Natural killer cell (primary cell): ENCODE results near the gene GNB3. TPM values are rescaled to one million over a fixed set of nuclear protein-coding genes. Genes with fewer than 3 reads are reported as not detected.
"Not testable (repeated sequence)": the region's sequence is repeated elsewhere in the genome, so short reads cannot be mapped to it uniquely, and the experiment has no call there.

ENCODE experiments used
- ATAC-seq, 3 donors: fragments of 150-1000 bp in 2 of 3; fragments of 200-7000 bp in 1 of 3; cut with Tn5 transposase; 1 replicate in 1 of 3; 2 replicates in 2 of 3; pipeline ENCODE4 v1.10.0; 2021; ENCODE audit warnings: mild to moderate bottlenecking in 2 of 3, moderate library complexity in 2 of 3
- DNase-seq, 2 donors: peaks; one replicate each; pipeline versions ENCODE4 v3.0.0 to v3.0.0-alpha.2; 2013 to 2021; ENCODE audit warnings: mixed read lengths in 1 of 2
- H3K27ac ChIP-seq: one replicate; pipeline ENCODE4 v1.5.1; 2013; ENCODE audit warnings: mild to moderate bottlenecking, low read length
- H3K27me3 ChIP-seq: one replicate; pipeline ENCODE4 v1.6.1; 2013; ENCODE audit warnings: low read length; ENCODE audit not compliant: control insufficient read depth, insufficient read depth
- H3K36me3 ChIP-seq: one replicate; pipeline ENCODE4 v1.6.1; 2013; ENCODE audit warnings: low read length; ENCODE audit not compliant: control insufficient read depth, insufficient read depth
- H3K4me1 ChIP-seq: one replicate; pipeline ENCODE4 v1.6.1; 2013; ENCODE audit warnings: low read length; ENCODE audit not compliant: control insufficient read depth, insufficient read depth
- H3K4me3 ChIP-seq: one replicate; pipeline ENCODE4 v1.5.1; 2013; ENCODE audit warnings: low read length
- H3K9me3 ChIP-seq: one replicate; pipeline ENCODE4 v1.6.1; 2013; ENCODE audit warnings: low read length; ENCODE audit not compliant: control insufficient read depth, insufficient read depth
- H3K27ac Mint-ChIP-seq, 2 donors: one replicate each; pipeline ENCODE4 v1.8.0; 2022; ENCODE audit warnings: mild to moderate bottlenecking in 2 of 2, mixed read lengths in 2 of 2, moderate library complexity in 1 of 2
- H3K27me3 Mint-ChIP-seq, 2 donors: one replicate each; pipeline ENCODE4 v1.8.0; 2022; ENCODE audit warnings: low read depth in 2 of 2, mixed read lengths in 2 of 2
- H3K36me3 Mint-ChIP-seq: one replicate; pipeline ENCODE4 v1.8.0; 2022; ENCODE audit warnings: mixed read lengths
- H3K4me1 Mint-ChIP-seq, 2 donors: one replicate each; pipeline ENCODE4 v1.8.0; 2022; ENCODE audit warnings: mixed read lengths in 2 of 2
- H3K4me3 Mint-ChIP-seq: one replicate; pipeline ENCODE4 v1.8.0; 2022; ENCODE audit warnings: mild to moderate bottlenecking, moderate library complexity, mixed read lengths
- H3K9me3 Mint-ChIP-seq, 2 donors: one replicate each; pipeline ENCODE4 v1.8.0; 2022; ENCODE audit warnings: mixed read lengths in 2 of 2
- WGBS: methylation state at CpG from one replicate; pipeline ENCODE4 v1.1.7; 2013; ENCODE audit warnings: missing lambda C conversion rate; ENCODE audit not compliant: insufficient coverage; 5-methylcytosine and 5-hydroxymethylcytosine counted together
- intact Hi-C: fragments of 100-400 bp; cut with micrococcal nuclease; formaldehyde crosslinking; loops from one replicate; pipeline ENCODE4 v1.14.2; 2022
- total RNA-seq, 4 donors: library from RNA; stranded (reverse); fragments of 120-200 nt in 1 of 4; gene quantifications; one replicate each; pipeline versions ENCODE4 v1.2.3 to v1.2.4, GENCODE V29; 2013 to 2022
- TF ChIP-seq, protein P1 (sequence below): fragments of 200-600 bp; IDR thresholded peaks from one replicate; pipeline ENCODE4 v1.8.0; 2022; ENCODE audit warnings: antibody characterized with exemption

GNB3 gene
- total RNA-seq, 3 donors from 2014 or later (not counting 1 experiment from before 2014, with no cell fraction given), result not detected

DNA sequence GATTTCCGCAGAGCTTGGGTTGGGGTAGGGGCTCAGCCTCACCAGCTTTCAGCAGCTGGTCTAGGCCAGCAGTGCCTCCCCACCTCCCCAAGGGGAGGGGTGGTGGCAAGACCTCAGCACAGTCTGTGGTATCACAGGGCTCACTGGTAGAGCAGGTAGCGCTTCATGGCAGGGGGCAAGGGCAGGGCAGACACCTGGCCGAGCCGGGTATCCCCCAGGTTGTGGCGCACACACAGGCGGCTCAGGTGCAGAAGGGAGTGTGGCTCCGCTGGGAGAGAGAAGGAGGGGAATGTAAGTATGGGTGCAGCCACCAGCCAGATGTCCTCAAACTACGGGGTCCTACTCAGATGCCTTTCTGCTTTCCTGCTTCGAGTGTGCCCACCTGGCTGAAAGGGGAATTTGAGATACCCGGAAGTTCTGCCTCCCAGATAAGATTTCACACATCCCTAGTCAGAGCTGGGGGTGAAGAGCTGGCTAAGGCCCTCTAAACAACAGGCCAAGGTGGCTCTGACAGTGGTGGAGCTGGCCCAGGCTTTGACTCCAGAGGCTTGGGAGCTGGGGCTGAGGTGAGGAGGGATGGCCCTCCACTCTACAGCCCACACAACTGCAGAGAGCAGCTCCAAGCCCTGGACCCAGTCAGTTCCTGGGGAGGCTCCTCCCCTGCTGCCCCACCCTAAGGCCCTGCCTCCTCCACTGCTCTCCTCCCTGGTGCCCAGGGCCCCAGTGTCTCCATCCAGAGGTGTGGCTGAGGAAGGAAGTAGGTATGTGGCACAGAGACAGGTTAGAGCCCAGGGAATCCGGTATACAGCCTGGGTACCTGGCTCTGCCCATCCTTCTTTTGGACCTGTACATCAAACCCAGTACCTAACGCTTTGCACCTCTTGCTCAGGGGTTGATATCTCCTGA lies 30.6 kb downstream of the GNB3 start:
- DNase-seq (peak in 1 of 2 donors; percentile 49), ATAC-seq (no peak)
- Histone ChIP-seq H3K9me3 (no peaks in the 10 kb centered on the region), H3K4me3 (no peak overlapping the region), H3K36me3 (peaks cover 19% of the 10 kb centered on the region), H3K27ac (peak overlapping the region; percentile 4), H3K27me3 (no peaks in the 10 kb centered on the region), H3K4me1 (peaks cover 62% of the 10 kb centered on the region)
- H3K9me3 Mint-ChIP-seq, result no peaks in the 10 kb centered on the region
- intact Hi-C loops, result no loop called here
- peak overlapping the region; percentile 87 to 94 for H3K27ac Mint-ChIP-seq
- 75% methylated on average over 11 of the region's 12 CpGs for WGBS
- peak overlapping the region; percentile 93 for H3K4me3 Mint-ChIP-seq
- no peaks in the 10 kb centered on the region for H3K36me3 Mint-ChIP-seq
- H3K27me3 Mint-ChIP-seq, result no peaks in the 10 kb centered on the region
- H3K4me1 Mint-ChIP-seq, result peaks cover 44 to 64% of the 10 kb centered on the region in 2 donors
- TF ChIP-seq, protein P1, sequence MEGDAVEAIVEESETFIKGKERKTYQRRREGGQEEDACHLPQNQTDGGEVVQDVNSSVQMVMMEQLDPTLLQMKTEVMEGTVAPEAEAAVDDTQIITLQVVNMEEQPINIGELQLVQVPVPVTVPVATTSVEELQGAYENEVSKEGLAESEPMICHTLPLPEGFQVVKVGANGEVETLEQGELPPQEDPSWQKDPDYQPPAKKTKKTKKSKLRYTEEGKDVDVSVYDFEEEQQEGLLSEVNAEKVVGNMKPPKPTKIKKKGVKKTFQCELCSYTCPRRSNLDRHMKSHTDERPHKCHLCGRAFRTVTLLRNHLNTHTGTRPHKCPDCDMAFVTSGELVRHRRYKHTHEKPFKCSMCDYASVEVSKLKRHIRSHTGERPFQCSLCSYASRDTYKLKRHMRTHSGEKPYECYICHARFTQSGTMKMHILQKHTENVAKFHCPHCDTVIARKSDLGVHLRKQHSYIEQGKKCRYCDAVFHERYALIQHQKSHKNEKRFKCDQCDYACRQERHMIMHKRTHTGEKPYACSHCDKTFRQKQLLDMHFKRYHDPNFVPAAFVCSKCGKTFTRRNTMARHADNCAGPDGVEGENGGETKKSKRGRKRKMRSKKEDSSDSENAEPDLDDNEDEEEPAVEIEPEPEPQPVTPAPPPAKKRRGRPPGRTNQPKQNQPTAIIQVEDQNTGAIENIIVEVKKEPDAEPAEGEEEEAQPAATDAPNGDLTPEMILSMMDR, result no peak

DNA sequence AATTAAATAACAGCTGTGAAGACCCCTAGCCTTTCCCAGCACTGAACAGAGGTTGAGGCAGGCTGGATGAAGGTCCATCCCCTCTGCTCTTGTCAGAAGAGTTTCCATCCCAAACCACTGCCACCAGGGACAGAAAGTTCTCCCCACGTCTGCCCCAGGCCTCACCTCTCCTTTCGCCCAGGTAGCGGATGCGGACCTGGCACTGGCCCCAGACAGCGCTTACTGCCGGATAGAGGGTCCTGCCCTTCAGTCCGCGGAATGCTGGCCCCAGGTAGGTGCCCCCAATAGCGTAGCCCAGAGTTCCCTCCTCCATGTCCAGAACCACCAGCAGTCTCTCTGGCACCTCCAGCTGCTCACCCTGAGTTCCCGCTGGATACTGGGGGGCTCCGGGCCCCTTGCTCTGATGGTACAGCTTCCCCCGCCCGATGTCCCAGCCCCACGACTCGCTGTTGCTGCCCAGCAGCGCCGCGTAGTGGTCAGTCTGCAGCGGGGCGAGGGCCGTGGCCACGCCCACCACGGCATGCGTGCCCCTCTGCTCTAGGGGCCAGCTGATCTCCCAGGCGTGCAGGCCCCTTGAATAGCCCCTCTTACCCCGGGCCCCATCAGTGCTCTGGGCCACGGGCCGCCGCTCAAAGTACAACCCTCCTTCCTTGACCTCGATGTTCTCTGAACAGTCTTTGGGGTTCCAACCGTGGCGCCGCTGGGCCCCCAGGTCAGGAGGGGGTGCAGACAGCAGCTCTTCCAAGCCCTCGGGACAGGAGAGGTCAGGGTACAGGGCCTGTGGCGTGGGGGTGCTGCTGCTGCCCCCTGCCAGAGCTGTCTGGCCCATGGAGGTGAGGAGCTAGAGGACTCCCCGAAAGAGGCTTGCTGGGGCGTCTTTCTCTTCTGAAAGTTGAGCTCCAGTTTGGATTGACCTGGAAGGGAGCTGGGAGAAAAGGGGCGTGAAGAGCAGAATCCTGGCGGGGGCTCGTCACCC lies 31.6 kb downstream of the GNB3 start:
- WGBS, result 3% methylated on average over 40 of the region's 40 CpGs
- Mint-ChIP-seq H3K36me3 (no peaks in the 10 kb centered on the region), H3K27ac (peak overlapping the region; percentile 87 to 94), H3K4me1 (peaks cover 44 to 61% of the 10 kb centered on the region in 2 donors), H3K27me3 (no peaks in the 10 kb centered on the region), H3K9me3 (no peaks in the 10 kb centered on the region), H3K4me3 (peak overlapping the region; percentile 93)
- H3K4me3 ChIP-seq, result peak overlapping the region; percentile 81
- intact Hi-C loops, result loop anchor here (1.0 to 2.0 kb wide), 8 partner anchors 19 to 146 kb away; partner anchors contain the start of genes EMG1, ENO2, LPCAT3 and LRRC23
- ATAC-seq (peak; percentile 47 to 65 (median 48)), DNase-seq (peak; percentile 89 to 93)
- H3K4me1 ChIP-seq, result peaks cover 54% of the 10 kb centered on the region
- no peaks in the 10 kb centered on the region for H3K9me3 ChIP-seq
- H3K27ac ChIP-seq, result peak overlapping the region; percentile 63
- H3K36me3 ChIP-seq, result peaks cover 19% of the 10 kb centered on the region
- no peaks in the 10 kb centered on the region for H3K27me3 ChIP-seq
- TF ChIP-seq, protein P1, result peak; percentile 93

DNA sequence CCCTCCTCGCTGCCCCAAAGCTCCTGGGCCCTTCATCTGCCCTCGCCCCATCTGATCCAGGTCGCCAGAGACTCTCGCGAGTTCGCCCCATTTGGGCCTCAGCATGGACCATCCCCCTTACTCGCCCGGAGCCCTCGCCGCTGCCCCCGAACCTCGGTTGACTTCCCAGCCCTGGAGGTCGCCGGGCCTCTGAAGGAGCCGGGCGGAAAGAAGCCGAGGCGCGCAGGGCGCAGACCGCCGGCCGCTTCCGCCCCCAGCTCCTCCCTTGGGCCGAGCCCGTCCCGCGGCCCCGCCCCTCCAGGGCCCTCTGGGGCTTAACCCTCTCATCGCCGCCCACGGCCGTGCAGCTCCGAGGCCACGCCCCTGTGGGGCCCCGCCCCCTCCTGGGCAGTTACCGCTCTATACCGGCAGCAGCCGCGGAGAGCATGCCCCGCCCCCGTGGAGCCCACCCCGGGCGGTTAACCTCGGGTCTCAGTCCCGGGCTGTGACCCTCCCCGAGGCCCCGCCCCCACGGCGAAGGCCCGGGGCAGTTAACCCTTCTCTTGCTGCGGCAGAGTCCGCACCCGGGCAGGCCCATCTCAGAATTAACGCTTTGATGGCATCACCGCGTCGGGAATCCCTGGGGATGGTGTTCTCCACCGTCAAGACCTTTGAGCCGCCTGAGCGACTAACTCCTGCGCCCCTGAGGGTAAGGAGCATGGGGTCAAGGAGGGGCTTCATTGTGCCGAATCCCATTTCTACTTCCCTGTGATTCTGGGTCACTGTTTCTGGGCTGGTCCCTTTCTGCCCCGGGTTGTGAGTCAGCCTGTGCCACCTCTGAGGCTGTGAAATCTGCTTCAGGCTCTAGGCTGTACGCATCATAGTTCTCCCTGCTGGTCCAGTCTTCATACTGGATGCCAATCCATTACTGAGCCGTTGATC lies 32.6 kb downstream of the GNB3 start, which contains the start of gene SPSB2:
SPSB2 (minus strand) TSS at position 210 of the 921 bp plus-strand sequence. CDS start 402 bp downstream, outside the sequence.
- peak within 1 kb of the TSS; percentile 81 for H3K4me3 ChIP-seq
- intact Hi-C loops, result loop anchor here (1.0 to 2.0 kb wide), 7 partner anchors 18 to 145 kb away; partner anchors contain the start of genes EMG1, ENO2, LPCAT3 and LRRC23
- WGBS, result under 1% methylated on average over 66 of the region's 66 CpGs

DNA sequence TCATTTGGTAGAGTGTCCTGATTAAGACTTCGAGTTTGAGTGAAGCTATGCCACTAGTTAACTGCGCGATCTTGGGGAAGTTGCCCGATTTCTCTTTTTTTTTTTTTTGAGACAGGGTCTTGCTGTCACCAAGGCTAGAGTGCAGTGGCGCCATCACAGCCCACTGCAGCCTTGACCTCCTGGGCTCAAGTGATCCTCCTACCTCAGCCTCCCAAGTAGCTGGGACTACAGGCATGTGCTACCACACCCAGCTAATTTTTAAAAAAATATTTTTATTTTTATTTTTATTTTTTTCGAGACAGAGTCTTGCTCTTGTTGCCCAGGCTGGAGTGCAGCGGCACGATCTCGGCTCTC lies 33.3 kb downstream of the GNB3 start:
- H3K4me1 Mint-ChIP-seq, result peaks cover 35 to 49% of the 10 kb centered on the region in 2 donors
- DNase-seq, H3K27me3 ChIP-seq, H3K9me3 ChIP-seq, intact Hi-C loops, ATAC-seq, H3K9me3 Mint-ChIP-seq, H3K36me3 Mint-ChIP-seq, H3K27me3 Mint-ChIP-seq: not testable (repeated sequence)
- H3K27ac Mint-ChIP-seq, result peak overlapping the region; percentile 87 to 94
- H3K36me3 ChIP-seq, result peaks cover 19% of the 10 kb centered on the region
- peaks cover 43% of the 10 kb centered on the region for H3K4me1 ChIP-seq
- peak overlapping the region; percentile 51 for H3K4me3 ChIP-seq
- 56% methylated on average over 9 of the region's 9 CpGs for WGBS
- peak overlapping the region; percentile 89 for H3K4me3 Mint-ChIP-seq
- peak overlapping the region; percentile 63 for H3K27ac ChIP-seq

More for the DNA sequence above, 32.6 kb downstream of the GNB3 start, which contains the start of gene SPSB2:
- Histone ChIP-seq H3K27me3 (no peaks in the 10 kb centered on the region), H3K4me1 (peaks cover 50% of the 10 kb centered on the region), H3K27ac (peak within 1 kb of the TSS; percentile 63), H3K9me3 (no peaks in the 10 kb centered on the region), H3K36me3 (peaks cover 19% of the 10 kb centered on the region)
- Mint-ChIP-seq H3K36me3 (no peaks in the 10 kb centered on the region), H3K4me1 (peaks cover 41 to 56% of the 10 kb centered on the region in 2 donors), H3K4me3 (peak within 1 kb of the TSS; percentile 93), H3K27me3 (no peaks in the 10 kb centered on the region), H3K27ac (peak within 1 kb of the TSS; percentile 87 to 94), H3K9me3 (no peaks in the 10 kb centered on the region)
- ATAC-seq, result peak; percentile 87 to 99 (median 91)
- DNase-seq, result peak; percentile 99 to 100
- TF ChIP-seq, protein P1, result no peak
